HFFc6 (cell line): ENCODE data around the gene MAP7D2. TPM values are rescaled to one million over a fixed set of nuclear protein-coding genes. Genes with fewer than 3 reads are reported as not detected.

Experiments
- DNase-seq: peaks from one replicate; pipeline ENCODE4 v3.0.0-alpha.2; 2018
- H3K27ac Mint-ChIP-seq: 2 replicates; pipeline ENCODE4 v1.8.0; 2020; ENCODE audit warnings: mild to moderate bottlenecking, mixed read lengths
- H3K27me3 Mint-ChIP-seq: 2 replicates; pipeline ENCODE4 v1.8.0; 2021; ENCODE audit warnings: mild to moderate bottlenecking, moderate library complexity, mixed read lengths; ENCODE audit not compliant: insufficient read depth
- H3K36me3 Mint-ChIP-seq: 2 replicates; pipeline ENCODE4 v1.8.0; 2021; ENCODE audit warnings: low read depth, mixed read lengths
- H3K4me1 Mint-ChIP-seq: 2 replicates; pipeline ENCODE4 v1.8.0; 2020; ENCODE audit warnings: low read depth, mixed read lengths
- H3K4me3 Mint-ChIP-seq: 2 replicates; pipeline ENCODE4 v1.8.0; 2020; ENCODE audit warnings: mild to moderate bottlenecking, moderate library complexity, mixed read lengths
- H3K9me3 Mint-ChIP-seq: 2 replicates; pipeline ENCODE4 v1.8.0; 2020; ENCODE audit warnings: mild to moderate bottlenecking, mixed read lengths
- CTCF ChIP-seq: fragments of 200-600 bp; sonication (generic); IDR thresholded peaks from 2 replicates; pipeline ENCODE4 v1.5.0; 2021; ENCODE audit warnings: antibody characterized with exemption, mild to moderate bottlenecking
- total RNA-seq, 6 experiments: library from RNA; stranded (reverse); fragmentation: NEBNext Ultra II Directional; extraction: Animal tissue kit (Norgen Biotek cat#: 25700); gene quantifications; 2 replicates in 1 of 6; 3 replicates in 5 of 6; pipeline ENCODE4 v1.2.3, GENCODE V29; 2021

MAP7D2 gene
- total RNA-seq, 6 experiments from 2014 or later = 0.05 to 0.47 (median 0.20) TPM; not detected in 1

GRCh38 chrX:20112022-20112774 lies 4.5 kb downstream of the MAP7D2 start:
- H3K4me3 Mint-ChIP-seq = no peak overlapping the region
- no peak for TF ChIP-seq CTCF
- H3K4me1 Mint-ChIP-seq = no peaks in the 10 kb centered on the region
- peaks cover 4% of the 10 kb centered on the region for H3K27me3 Mint-ChIP-seq
- DNase-seq = no peak
- H3K36me3 Mint-ChIP-seq = no peaks in the 10 kb centered on the region
- no peak overlapping the region for H3K27ac Mint-ChIP-seq
- H3K9me3 Mint-ChIP-seq = no peaks in the 10 kb centered on the region

GRCh38 chrX:20111271-20111670 lies 5.4 kb downstream of the MAP7D2 start:
- Mint-ChIP-seq H3K36me3 (no peaks in the 10 kb centered on the region), H3K4me1 (no peaks in the 10 kb centered on the region), H3K4me3 (no peak overlapping the region), H3K9me3 (no peaks in the 10 kb centered on the region), H3K27ac (no peak overlapping the region), H3K27me3 (peaks cover 5% of the 10 kb centered on the region)
- DNase-seq = no peak
- TF ChIP-seq CTCF = no peak

- H3K27ac Mint-ChIP-seq = no peak overlapping the region
- H3K27me3 Mint-ChIP-seq = peaks cover 7% of the 10 kb centered on the region; the same call in 1 of the 2 replicates
- no peaks in the 10 kb centered on the region for H3K9me3 Mint-ChIP-seq
- H3K36me3 Mint-ChIP-seq = no peaks in the 10 kb centered on the region
- H3K4me3 Mint-ChIP-seq = no peak overlapping the region
- H3K4me1 Mint-ChIP-seq = no peaks in the 10 kb centered on the region
- TF ChIP-seq CTCF = no peak
- no peak for DNase-seq
These were observed 14.6 kb downstream of the MAP7D2 start for GRCh38 chrX:20101934-20102581.

- TF ChIP-seq CTCF = no peak
- H3K27me3 Mint-ChIP-seq = peaks cover 1% of the 10 kb centered on the region; the same call in 1 of the 2 replicates
- no peak overlapping the region for H3K27ac Mint-ChIP-seq
- no peak overlapping the region for H3K4me3 Mint-ChIP-seq
- no peaks in the 10 kb centered on the region for H3K9me3 Mint-ChIP-seq
- no peak for DNase-seq
- no peaks in the 10 kb centered on the region for H3K36me3 Mint-ChIP-seq
- no peaks in the 10 kb centered on the region for H3K4me1 Mint-ChIP-seq
These were observed 25.2 kb downstream of the MAP7D2 start for GRCh38 chrX:20091499-20091898.

- no peak for DNase-seq
- Mint-ChIP-seq H3K4me3 (no peak overlapping the region), H3K27me3 (no peaks in the 10 kb centered on the region; the same call in 1 of the 2 replicates), H3K27ac (no peak overlapping the region), H3K4me1 (no peaks in the 10 kb centered on the region), H3K9me3 (no peaks in the 10 kb centered on the region), H3K36me3 (no peaks in the 10 kb centered on the region)
- TF ChIP-seq CTCF = no peak
These were observed 26.9 kb downstream of the MAP7D2 start for GRCh38 chrX:20089845-20090244.
